Effector memory CD4-positive, alpha-beta T cell (primary cell): ENCODE data around the gene HSD17B12.
A peak's percentile ranks its signal among the peaks of the same experiment; 100 is the strongest.

ENCODE experiments used
- DNase-seq, 3 donors: peaks; one replicate each; pipeline ENCODE4 v3.0.0-alpha.2; 2020
- H3K27ac ChIP-seq: 2 replicates; pipeline ENCODE4 v1.7.0; 2013; ENCODE audit warnings: mild to moderate bottlenecking, low read length, moderate library complexity; ENCODE audit not compliant: insufficient read depth, poor library complexity, severe bottlenecking
- H3K27me3 ChIP-seq: replicated peaks from 2 replicates; pipeline ENCODE4 v1.7.0; 2013; ENCODE audit warnings: mild to moderate bottlenecking, low read length; ENCODE audit not compliant: insufficient read depth, control insufficient read depth, poor library complexity, severe bottlenecking
- H3K36me3 ChIP-seq: 2 replicates; pipeline ENCODE4 v1.7.0; 2013; ENCODE audit warnings: mild to moderate bottlenecking, low read length, moderate library complexity; ENCODE audit not compliant: control insufficient read depth, insufficient read depth
- H3K4me1 ChIP-seq: 2 replicates; pipeline ENCODE4 v1.7.0; 2013; ENCODE audit warnings: low read length, mild to moderate bottlenecking; ENCODE audit not compliant: control insufficient read depth, insufficient read depth, poor library complexity, severe bottlenecking
- H3K4me3 ChIP-seq: 2 replicates; pipeline ENCODE4 v1.7.0; 2013; ENCODE audit warnings: low read length, low read depth, mild to moderate bottlenecking; ENCODE audit not compliant: insufficient read depth, poor library complexity, severe bottlenecking
- H3K9me3 ChIP-seq: 2 replicates; pipeline ENCODE4 v1.7.0; 2013; ENCODE audit warnings: mild to moderate bottlenecking, low read length, moderate library complexity; ENCODE audit not compliant: control insufficient read depth

Gene HSD17B12

DNA sequence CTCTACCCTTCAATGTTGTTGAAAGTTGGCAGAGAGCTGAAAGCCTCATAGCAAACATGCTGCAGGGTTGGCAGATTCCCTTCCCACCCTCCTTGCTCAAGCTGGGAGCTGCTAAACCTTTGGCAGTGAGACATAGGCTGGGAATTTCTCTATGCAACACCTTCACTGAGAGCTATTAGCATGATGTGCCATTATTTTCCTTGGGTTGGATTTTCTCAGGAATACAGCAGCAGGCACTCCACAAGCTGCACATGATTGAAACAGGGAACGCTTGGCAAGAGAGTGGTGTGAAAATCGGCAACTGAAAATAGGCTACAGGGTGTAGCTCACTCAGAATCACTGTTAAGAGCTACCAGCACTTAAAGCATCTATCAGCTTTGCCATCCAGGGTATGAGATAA, 190.5 kb downstream of the HSD17B12 start:
- no peaks in the 10 kb centered on the region for H3K27me3 ChIP-seq
- no peak overlapping the region for H3K27ac ChIP-seq
- no peak for DNase-seq
- no peaks in the 10 kb centered on the region for H3K9me3 ChIP-seq
- no peak overlapping the region for H3K4me3 ChIP-seq
- no peaks in the 10 kb centered on the region for H3K4me1 ChIP-seq
- H3K36me3 ChIP-seq = no peaks in the 10 kb centered on the region

GRCh38 chr11:43872995-43873394, 192.5 kb downstream of the HSD17B12 start:
- no peaks in the 10 kb centered on the region for H3K9me3 ChIP-seq
- H3K36me3 ChIP-seq = no peaks in the 10 kb centered on the region
- H3K27me3 ChIP-seq = peaks cover 3% of the 10 kb centered on the region
- H3K27ac ChIP-seq = no peak overlapping the region
- no peak overlapping the region for H3K4me3 ChIP-seq
- DNase-seq = no peak
- no peaks in the 10 kb centered on the region for H3K4me1 ChIP-seq

- H3K9me3 ChIP-seq = no peaks in the 10 kb centered on the region
- DNase-seq = no peak
- H3K4me3 ChIP-seq = no peak overlapping the region
- peaks cover 3% of the 10 kb centered on the region for H3K27me3 ChIP-seq
- no peaks in the 10 kb centered on the region for H3K36me3 ChIP-seq
- no peaks in the 10 kb centered on the region for H3K4me1 ChIP-seq
- no peak overlapping the region for H3K27ac ChIP-seq
Observed at GRCh38 chr11:43874078-43874477, 193.5 kb downstream of the HSD17B12 start.

DNA sequence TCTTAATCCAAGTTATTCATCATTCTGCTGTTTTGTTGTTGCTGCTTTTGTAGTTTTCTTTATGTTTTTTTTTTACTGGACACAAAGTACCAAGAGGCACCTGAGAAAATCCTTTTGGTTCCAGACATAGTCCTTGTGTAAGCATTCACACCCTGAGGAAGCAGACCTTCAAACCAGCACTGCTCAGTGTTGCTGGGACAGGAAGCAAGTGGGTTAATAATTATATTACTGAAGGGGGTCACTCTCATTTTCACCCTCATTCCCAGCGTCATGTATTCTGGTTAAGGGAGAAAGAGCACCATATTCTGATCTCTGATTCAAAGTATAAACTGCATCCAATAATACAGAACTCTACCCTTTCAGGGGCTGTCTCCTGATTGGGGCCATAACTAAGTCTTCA, 194.2 kb downstream of the HSD17B12 start:
- no peak for DNase-seq
- no peaks in the 10 kb centered on the region for H3K4me1 ChIP-seq
- no peak overlapping the region for H3K4me3 ChIP-seq
- H3K27me3 ChIP-seq = peaks cover 3% of the 10 kb centered on the region
- H3K9me3 ChIP-seq = no peaks in the 10 kb centered on the region
- no peaks in the 10 kb centered on the region for H3K36me3 ChIP-seq
- H3K27ac ChIP-seq = no peak overlapping the region

DNA sequence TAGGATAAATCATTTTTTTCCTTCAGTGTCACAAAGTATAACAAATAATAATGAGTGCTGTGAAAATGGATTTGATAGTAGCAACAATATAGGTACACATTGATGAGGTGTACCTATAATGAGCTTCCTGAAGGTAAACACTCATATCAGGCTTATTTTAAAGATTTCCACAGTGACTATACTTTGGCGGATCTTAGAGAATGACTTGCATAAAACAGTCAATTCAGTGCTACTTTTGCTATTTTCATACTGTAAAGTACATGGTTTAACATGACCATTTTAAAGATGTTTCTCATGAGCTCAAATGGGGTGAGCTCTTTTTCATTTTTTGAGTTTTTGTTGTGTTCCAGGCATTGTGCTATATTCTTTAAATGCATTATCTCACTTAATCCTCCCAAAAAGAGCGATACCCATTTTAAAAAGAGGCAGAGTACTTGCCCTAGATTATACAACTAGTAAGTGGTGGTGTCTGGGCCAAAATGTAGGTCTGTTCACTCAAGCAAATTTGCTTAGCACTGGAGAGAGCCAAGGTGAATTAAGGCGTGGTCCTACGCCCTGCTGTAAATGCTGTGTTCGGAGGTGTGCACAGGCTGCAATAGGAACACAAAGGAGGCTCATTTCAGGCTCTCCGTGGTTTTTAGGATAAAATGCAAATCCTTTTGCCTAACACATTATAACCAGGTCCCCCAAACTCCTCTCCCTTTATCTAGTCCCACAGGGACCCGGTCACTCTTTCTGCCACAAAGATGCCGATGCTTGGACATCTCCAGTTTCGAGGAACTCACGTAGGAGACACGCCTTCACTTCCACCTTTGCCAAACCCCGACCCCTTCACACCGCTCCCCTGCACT, 199.5 kb downstream of the HSD17B12 start:
- no peaks in the 10 kb centered on the region for H3K9me3 ChIP-seq
- H3K27ac ChIP-seq = no peak overlapping the region
- no peak for DNase-seq
- H3K4me3 ChIP-seq = peak overlapping the region; percentile 72
- H3K36me3 ChIP-seq = peaks cover 20% of the 10 kb centered on the region
- peaks cover 3% of the 10 kb centered on the region for H3K27me3 ChIP-seq
- H3K4me1 ChIP-seq = peaks cover 16% of the 10 kb centered on the region

DNA sequence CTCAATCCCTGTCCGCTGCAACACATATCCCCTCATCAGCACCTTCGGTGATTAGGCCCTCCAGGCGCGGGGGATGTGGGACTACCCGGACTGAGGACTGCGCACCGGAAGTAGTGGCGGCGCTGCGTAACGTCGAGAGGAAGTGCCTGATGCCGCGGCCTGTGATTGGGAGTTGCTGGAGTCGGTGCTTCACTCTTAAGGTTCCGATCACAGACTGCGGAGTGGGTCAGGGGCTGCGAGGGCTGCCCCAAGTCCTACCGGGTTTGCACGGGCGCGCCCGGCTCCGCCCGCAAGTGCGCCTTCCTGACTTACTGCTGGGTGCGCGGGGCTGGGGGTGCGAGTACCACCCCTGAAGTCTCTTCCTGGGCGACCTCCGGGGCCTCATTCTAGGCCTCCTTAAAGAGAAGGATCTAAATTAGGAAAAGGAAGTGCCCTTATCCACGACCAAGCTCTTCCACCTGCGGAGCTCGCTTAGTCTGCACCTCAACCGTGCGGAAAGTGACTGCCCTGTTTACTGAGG, 200.2 kb downstream of the HSD17B12 start, which contains the start of gene ALKBH3:
Gene ALKBH3, plus strand, starts transcription at position 192 of the 520 bp plus-strand sequence. CDS start 1,822 bp downstream, outside the sequence.
- peak within 1 kb of the TSS; percentile 72 for H3K4me3 ChIP-seq
- peaks cover 27% of the 10 kb centered on the region for H3K36me3 ChIP-seq
- peak within 1 kb of the TSS; percentile 56 for H3K27ac ChIP-seq
- H3K27me3 ChIP-seq = peaks cover 3% of the 10 kb centered on the region
- H3K4me1 ChIP-seq = peaks cover 16% of the 10 kb centered on the region
- no peaks in the 10 kb centered on the region for H3K9me3 ChIP-seq
- DNase-seq = peak; percentile 78 to 84 (median 82)

DNA sequence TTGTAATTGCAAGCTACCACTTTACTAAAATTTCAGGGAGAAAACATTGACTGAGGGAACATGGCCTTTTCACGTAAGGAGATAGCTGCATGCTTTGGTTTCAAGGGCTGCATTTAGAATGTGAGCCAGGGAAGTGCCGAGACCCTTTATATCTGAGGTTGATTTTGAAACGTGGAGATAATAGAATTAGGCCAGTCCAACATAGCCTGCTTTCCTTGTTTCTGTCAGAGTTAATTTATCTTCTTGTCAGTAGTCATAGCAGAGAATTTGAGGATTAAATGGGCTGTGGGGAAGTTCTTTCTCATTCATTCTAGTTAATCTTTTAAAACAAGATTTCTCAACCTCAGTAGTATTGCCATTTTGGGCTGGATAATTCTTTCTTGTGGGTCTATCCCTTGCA, 212.3 kb downstream of the HSD17B12 start:
- DNase-seq = no peak
- H3K36me3 ChIP-seq = peaks cover 57% of the 10 kb centered on the region
- no peaks in the 10 kb centered on the region for H3K27me3 ChIP-seq
- no peaks in the 10 kb centered on the region for H3K4me1 ChIP-seq
- no peaks in the 10 kb centered on the region for H3K9me3 ChIP-seq
- no peak overlapping the region for H3K4me3 ChIP-seq
- H3K27ac ChIP-seq = no peak overlapping the region

DNA sequence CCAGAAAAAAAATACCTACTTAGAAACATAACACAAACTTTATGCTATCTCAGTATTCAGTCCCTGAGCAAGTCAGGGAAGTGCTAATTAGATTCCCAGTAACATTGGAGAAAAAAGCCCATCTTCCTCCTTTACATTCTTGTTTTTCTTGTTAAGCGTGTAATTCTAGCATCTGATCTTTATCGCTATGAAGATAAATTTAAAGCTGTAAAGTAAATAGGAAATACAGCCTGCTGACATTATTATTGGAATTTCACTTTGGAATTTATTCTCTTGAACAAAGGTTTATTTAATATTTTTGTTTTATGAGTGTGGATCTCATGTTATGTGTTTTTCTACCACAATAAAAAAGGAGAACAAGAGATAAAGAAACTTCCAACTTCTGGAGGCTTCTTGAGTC, 214.0 kb downstream of the HSD17B12 start:
- Histone ChIP-seq H3K9me3 (no peaks in the 10 kb centered on the region), H3K36me3 (peaks cover 64% of the 10 kb centered on the region), H3K4me1 (no peaks in the 10 kb centered on the region), H3K27me3 (no peaks in the 10 kb centered on the region), H3K27ac (no peak overlapping the region), H3K4me3 (no peak overlapping the region)
- DNase-seq = no peak

- no peak for DNase-seq
- Histone ChIP-seq H3K27me3 (no peaks in the 10 kb centered on the region), H3K27ac (no peak overlapping the region), H3K4me1 (no peaks in the 10 kb centered on the region), H3K9me3 (no peaks in the 10 kb centered on the region), H3K36me3 (peaks cover 61% of the 10 kb centered on the region), H3K4me3 (no peak overlapping the region)
Observed at GRCh38 chr11:43895601-43896000, 215.1 kb downstream of the HSD17B12 start.

DNA sequence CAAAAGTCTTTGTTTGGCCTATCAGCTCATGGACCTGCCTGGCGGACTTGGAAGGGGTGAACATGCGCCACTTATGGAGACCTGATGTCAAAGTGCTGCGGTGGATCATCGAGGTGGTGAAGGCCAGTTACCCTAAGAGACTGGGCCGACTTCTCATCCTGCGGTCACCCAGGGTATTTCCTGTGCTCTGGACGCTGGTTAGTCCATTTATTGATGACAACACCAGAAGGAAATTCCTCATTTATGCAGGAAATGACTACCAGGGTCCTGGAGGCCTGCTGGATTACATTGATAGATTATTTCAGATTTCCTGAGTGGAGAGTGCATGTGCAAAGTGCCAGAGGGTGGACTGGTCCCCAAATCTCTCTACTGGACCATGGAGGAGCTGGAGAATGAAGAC, 218.0 kb downstream of the HSD17B12 start:
- Histone ChIP-seq H3K9me3 (no peaks in the 10 kb centered on the region), H3K27me3 (no peaks in the 10 kb centered on the region), H3K4me3 (no peak overlapping the region), H3K36me3 (peaks cover 62% of the 10 kb centered on the region), H3K27ac (no peak overlapping the region), H3K4me1 (no peaks in the 10 kb centered on the region)
- DNase-seq = no peak
